NCI-H2171 (cell line): Measurements from ENCODE around the gene P2RY11.

Experiments
- DNase-seq: peaks from one replicate; lab custom pipeline; 2025; lab: John Stamatoyannopoulos, UW

P2RY11 gene, protein sequence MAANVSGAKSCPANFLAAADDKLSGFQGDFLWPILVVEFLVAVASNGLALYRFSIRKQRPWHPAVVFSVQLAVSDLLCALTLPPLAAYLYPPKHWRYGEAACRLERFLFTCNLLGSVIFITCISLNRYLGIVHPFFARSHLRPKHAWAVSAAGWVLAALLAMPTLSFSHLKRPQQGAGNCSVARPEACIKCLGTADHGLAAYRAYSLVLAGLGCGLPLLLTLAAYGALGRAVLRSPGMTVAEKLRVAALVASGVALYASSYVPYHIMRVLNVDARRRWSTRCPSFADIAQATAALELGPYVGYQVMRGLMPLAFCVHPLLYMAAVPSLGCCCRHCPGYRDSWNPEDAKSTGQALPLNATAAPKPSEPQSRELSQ

DNA sequence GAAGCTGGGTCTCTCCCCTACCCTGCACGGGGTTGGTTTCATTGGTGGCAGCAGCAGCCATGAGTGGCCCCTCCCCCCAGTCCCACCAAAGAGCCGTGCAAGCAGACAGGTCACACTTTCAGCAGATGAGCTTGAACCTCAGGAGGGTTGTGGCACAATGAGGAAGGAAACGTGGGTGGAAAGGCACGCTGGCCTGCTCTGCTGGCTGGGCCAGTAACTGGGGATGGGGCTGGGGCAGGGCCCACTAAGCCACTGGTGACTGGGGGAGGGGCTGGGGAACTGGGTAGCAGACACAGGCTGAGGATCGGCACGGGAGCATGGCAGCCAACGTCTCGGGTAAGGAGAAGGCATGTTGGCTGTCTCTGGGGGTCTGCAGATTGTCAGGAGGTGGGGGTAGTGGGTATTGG lies at the start of gene P2RY11:
TSS of gene P2RY11 (plus strand) at position 289 of the 407 bp plus-strand sequence. CDS start at position 318, 29 bp downstream.
- DNase-seq, result no peak

DNA sequence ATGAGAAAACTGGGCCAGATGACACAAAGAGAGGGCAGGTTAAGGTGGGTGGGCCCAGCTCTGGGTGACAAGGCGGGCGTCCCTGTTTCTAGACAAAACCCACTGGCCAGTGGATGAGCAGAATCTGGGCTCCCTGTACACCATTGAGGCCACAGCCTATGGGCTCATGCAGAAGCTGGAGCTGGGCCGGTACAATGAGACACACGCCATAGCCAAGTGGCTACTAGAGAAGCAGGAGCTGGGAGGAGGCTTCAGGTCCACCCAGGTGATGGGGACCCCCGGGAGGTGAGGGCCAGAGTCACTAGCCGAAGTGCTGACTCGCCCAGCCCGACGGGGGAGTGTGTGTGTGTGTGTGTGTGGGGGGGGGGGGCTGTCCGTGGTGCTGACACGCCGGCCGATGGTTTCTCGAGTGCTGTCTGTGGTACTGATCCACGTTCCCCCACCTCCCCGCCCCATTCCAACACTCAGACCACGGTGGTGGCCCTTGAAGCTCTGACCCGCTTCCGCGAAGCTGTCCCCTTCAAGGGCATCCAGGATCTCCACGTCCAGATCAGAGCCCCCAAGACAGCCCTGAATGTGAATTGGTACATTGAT lies 49.7 kb upstream of the P2RY11 start:
- DNase-seq, result no peak

DNA sequence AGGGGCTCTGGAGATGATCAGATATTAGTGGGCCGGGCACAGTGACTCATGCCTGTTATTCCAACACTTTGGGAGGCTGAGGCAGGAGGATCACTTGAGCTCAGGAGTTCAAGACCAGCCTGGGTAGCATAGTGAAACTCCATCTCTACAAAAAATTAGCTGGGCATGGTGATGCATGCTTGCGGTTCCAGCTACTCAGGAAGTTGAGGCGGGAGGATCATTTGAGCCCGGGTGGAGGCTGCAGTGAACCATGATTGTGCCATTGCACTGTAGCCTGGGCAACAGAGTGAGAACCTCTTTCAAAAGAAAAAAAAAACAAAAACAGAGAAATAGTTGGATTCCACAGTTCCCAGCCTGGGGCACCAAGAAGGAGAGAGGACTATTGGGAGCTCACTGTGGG lies 43.3 kb upstream of the P2RY11 start:
- DNase-seq, result no peak

DNA sequence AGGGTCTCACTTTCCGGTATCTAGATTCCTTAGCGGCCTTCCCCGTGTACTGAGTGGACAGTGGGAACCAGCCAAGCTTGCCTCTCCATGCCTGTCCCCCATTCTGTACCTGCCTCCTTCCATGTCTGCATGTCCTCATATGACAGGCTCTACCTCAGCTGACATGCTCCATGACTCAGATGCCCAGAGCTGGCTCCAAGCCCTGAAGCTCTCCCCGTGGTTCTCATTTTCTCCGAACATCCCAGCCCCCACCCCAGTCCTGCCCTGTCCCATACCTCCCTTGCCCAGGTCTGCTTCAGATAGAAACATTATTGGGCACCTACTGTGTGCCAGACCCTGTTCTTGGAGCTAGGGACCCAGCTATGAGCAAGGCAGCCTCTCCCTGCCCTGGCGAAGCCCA lies 42.4 kb upstream of the P2RY11 start:
- no peak for DNase-seq

DNA sequence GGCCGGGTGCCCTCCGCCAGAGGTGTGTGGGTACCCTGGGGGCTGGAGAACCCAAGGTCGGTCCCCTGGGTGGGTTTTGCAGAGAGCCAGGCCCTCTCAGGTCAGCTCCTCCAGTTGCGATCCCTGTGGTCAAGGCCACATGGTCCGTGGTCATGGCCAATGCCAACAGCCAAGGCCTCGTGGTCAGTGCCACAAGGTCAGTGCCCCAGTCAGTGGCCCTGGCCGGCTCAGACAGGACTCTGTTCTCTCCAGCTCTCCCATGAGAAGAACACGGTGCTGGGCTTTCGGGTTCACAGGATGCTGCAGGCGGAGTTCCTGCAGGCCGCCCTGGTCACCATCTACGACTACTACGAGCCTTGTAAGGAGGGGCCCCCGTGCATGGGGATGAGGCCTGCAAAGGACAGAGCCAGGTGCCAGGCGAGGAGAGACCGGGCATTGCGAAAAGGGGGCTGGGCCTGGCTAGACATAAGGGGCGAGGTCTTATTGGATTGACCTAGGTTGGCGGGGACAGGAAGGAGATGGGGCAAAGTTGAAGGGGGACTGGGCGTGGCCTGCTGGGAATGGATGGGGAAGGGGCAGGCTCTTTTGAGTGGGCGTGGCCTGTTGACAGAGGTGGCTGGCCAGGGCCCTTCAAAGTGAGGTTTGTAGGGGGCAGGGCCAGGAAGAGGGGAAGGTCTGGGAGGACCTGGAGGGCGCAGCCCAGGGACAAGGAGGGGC lies 40.6 kb upstream of the P2RY11 start:
- no peak for DNase-seq

DNA sequence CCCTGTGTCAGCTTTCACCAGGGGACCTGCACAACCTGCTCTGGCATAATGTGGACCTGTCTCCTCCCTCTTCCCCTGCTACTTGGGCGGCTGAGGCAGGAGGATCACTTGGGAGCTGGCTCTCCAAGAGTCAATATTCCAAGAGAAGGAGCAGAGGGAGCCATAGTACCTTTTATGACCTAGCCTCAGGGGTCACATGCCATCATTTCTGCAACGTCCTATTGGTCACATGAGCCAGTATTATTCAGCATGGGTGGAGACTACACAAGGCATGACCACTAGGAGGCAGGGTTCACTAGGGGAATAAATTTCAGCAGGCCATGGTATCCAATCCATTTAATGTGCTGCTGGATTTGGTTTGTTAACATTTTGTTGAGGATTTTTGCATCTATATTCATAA lies 37.3 kb upstream of the P2RY11 start:
- DNase-seq, result no peak

DNA sequence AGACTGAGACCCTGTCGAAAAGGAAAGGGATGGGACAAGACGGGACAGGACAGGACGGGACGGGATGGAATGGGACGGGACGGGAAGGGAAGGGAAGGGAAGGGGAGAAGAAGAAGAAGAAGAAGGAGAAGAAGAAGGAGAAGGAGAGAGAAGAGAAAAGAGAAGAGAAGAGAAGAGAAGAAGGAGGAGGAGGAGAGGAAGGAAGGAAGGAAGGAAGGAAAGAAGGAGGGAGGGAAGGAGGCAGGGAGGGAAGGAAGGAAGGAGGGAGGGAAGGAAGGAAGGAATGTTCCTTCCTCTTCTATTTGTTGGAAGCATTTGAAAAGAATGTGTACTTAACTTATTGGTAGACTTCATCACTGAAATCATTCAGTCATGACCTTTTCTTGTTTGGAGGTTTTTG lies 35.0 kb upstream of the P2RY11 start:
- DNase-seq, result no peak

DNA sequence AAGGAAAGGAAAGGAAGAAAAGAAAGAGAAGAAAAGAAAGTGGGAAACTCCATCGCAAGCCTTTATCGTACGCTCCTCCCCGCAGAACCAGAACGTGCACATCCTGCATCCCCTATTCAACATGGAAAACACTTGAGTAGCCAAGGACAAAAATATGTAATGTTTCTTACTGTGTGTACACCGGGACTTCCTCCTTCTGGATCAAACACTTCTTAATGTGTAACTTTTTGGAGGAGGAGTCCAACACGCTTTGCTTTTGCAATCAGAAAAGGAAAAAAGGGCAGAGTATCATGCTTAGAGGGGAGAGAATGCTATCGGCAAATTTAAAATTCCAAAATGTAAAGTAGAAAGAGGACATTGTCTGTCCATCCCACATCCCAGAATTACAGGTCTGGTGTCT lies 33.2 kb upstream of the P2RY11 start:
- DNase-seq, result no peak

DNA sequence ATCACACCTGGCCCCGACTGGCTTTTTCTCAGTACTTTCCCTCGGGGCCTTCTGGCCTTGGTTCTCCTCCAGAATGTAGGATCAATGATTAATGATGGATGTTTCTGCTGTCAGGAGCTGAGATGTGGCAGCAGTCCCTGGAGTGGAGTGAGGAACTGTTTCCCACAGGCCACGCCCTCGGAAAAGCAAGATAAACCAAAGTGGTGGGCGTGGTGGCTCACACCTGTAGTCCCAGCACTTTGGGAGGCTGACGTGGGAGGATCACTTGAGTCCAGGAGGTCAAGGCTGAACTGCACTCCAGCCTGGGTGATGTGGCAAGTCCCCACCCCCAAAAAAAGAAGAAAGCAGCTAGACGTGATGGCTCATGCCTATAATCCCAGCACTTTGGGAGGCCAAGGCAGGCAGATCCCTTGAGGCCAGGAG lies 32.5 kb upstream of the P2RY11 start:
- no peak for DNase-seq

DNA sequence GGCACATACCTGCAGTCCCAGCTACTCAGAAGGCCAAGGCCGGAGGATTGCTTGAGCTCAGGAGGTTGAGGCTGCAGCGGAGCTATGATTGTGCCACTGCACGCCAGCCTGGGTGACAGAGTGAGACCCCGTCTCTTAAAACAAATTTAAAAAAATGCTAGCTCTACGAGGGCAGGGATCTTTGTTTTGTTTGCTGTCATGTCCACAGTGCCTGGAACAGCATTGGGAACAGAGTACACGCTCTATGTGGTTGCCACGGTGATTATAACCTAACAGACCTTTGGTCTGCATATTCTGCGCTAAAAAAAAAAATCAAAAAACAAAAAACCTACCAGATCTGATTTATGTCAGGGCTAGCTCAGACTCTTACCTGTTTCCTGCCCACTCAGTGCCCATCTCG lies 27.6 kb upstream of the P2RY11 start:
- DNase-seq, result no peak

DNA sequence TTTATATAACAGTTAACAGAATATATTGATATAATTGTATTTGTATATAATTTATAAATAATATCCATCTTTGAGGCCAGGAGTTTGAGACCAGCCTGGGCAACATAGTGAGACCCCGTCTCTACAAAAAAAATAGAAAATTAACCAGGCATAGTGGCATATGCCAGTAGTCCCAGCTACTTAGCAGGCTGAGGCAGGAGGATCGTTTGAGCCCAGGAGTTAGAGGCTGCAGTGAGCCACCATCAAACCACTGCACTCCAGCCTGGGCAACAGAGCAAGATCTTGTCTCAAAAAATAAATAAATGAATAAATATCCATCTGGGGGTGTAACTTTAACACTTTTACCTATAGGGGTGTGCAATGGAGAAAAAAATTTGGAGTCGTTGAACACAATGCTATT lies 26.7 kb upstream of the P2RY11 start:
- no peak for DNase-seq

DNA sequence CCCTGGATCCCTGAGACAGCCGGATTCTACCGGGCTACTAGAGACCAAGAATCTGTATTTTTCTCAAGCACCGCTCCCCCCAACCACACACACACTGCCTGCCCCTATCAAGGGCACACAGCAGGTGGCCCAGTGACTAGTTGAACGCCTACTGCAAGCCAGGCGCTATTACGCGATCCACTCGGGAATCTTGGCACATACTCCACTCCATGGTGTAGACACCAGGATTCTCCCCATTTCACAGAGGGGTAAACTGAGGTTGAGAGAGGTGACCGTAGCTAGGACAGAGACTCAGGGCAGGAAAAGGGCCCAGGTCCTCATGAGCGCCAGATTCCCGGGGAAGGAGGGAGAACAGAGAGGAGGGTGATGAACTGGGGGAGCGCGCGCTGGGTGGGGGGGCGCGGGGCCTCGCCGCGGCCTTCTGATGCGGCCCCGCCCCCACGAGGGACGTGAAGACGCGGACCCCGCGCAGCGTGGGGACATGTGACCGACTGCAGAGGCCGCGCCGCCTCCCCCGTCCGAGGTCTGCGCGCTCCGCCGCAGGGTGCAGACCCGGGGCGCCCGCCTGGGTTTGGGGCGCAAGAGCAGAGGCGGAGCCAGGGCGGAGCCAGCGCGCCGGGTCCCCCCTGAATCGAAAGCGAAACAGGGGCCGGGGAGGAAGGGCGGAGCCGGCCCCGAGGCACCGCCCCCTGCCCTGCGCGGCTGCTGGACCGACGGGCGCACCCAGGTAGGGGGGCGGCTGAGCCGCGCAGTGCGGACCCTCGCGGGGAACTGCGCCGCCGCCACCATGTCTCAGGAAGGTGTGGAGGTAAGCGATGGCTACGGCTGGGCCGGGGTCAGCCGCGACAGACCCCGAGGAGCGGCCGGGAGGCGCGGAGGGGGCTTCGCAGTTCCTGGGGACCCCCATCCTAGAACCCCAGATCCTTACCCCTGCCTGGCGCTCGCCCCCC lies 25.6 kb upstream of the P2RY11 start, which contains the start of gene SHFL:
TSS of gene SHFL (plus strand) at position 677 of the 950 bp plus-strand sequence. CDS start at position 788, 111 bp downstream.
- DNase-seq, result no peak

DNA sequence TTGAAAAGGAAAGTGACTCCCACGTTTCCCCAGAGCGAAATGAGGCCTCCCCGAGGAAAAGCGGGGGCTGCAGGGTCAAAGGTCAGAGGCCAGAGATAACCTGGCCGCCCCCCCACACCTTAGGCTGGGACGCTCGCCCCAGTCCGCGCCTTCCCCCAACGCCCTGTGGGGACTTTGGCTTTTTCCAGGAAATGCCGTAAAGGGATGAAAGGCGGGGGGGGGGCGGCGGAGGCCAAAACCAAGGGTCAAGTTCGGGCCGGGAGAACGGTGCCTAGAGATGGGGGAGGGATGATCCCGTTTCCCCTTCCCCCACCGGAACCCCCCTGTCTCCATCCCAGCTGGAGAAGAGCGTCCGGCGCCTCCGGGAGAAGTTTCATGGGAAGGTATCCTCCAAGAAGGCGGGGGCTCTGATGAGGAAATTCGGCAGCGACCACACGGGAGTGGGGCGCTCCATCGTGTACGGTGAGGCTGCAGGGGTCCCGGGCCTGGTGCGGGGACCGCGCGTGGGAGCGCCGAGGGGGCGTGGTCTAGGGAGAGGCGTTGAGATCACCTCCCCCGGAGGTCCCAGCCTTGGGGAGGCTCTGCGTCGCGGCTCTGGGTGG lies 24.8 kb upstream of the P2RY11 start:
- no peak for DNase-seq

DNA sequence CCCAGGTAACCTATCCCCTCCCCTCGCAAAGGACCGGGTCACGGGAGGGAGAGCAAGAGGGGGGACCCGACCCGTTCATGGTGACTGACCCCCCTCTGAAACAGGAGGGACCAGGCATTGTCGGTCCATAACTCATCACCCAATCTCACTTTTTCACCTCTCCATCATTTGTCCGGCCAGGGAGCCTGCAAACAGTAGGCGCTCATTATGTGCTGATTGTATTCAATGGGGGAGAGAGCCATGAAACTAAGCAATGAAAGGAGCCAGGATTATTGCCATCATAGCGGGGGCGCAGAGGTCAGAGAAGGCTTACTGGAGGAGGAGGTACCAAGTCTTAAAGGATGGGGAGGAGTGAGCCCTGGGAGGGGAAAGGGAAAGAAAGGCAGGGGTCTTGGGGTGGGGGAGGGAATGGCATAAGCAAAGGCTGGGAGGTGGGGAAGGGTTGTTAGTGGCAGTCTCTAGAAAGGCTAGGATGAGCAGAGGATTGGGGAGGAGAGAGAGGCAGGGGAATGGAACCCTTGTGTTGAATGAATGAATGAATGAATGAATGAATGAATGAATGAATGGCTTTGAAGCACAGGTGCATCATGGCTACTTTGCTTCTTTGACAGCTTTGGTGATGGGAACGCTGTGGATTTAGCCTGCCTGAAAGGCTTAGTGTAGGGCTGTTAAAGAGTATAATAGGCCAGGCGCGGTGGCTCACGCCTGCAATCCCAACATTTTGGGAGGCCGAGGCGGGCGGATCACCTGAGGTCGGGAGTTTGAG lies 24.0 kb upstream of the P2RY11 start:
- DNase-seq, result no peak

DNA sequence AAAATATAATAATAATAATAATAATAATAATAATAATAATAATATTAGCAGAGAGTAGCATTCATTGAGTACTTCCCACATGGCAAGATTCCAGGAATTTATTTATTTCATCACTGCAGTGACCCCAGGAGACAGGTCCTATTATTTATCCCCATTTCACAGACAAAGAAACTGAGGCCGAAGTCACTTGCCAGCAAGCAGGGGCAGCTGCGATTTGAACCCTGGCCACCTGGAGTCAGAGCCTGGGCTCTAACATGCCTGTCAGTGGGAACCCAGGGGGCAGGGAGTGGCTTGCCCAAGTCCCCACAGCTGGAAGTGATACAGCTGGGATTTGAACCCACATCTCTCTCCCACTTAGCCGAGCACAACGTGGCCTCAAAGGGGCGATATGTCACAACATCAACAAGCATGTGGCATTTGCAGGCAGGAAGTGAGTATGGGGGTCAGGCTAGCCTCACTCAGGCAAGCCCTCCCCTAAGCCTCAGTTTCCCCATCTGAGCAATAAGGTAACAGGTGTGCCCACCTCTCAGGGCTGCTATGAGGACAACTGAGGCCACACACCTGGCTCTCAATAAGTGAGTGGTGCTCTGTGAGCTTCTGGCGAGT lies 22.4 kb upstream of the P2RY11 start:
- DNase-seq, result no peak

DNA sequence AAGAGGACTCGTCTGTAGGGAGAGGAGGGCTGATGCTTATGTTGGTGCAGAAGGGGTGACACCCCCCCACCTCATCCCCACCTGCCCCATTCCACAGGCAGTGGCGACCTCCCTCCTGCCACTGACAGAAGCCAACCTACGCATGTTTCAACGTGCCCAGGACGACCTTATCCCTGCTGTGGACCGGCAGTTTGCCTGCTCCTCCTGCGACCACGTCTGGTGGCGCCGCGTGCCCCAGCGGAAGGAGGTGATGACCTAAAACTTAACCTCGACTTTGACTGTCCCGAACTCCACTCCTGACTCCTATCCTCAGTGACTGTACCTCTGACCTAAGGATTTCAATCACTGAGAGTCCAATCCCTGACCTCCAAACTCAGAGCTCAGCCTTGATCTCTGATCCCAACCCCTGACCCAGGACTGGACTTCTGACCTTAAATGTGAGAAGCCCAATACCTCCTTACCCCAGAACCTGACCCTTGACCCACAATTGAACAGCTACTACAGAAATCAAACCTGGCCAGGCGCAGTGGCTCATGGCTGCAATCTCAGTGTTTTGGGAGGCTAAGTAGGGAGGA lies 21.6 kb upstream of the P2RY11 start:
- DNase-seq, result no peak

DNA sequence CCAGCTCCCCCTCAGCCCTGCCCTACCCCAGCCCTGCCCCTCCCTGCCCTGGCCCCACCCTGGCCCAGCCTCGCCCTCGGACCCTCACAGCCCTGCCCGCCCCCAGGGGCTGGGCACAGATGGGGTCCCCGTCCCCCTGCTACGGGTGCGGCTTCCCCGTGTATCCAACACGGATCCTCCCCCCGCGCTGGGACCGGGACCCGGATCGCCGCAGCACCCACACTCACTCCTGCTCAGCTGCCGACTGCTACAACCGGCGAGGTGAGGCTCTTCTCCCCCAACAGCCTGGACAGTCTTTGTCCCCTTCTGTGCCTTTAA lies 20.2 kb upstream of the P2RY11 start:
- no peak for DNase-seq

DNA sequence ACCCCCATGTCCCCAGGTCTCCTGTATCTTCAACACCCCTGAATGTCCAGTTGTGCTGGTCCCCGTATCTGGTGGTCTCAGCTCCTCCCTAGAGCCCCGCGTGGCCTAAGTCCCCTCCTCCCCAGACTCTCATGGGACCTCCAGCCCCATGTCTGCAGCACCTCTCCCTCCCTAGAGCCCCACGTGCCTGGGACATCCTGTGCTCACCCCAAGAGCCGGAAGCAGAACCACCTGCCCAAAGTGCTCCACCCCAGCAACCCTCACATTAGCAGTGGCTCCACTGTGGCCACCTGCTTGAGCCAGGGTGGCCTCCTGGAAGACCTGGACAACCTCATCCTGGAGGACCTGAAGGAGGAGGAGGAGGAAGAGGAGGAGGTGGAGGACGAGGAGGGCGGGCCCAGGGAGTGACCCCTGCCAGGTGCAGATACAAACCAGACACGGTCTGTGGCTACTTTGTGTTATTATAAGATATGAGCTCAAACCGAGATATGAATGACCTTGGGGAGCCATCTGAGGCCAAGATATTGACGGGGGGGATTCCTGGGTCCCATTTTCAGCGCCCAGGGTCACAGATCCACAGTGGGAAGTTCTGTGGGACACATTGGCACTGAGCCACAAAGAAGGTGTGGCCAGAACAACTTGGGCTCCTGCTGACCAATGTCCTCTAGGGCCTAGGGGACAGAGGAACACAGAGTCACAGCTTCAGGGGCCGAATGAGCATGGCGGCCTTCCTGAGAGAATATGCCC lies 19.4 kb upstream of the P2RY11 start:
- no peak for DNase-seq

DNA sequence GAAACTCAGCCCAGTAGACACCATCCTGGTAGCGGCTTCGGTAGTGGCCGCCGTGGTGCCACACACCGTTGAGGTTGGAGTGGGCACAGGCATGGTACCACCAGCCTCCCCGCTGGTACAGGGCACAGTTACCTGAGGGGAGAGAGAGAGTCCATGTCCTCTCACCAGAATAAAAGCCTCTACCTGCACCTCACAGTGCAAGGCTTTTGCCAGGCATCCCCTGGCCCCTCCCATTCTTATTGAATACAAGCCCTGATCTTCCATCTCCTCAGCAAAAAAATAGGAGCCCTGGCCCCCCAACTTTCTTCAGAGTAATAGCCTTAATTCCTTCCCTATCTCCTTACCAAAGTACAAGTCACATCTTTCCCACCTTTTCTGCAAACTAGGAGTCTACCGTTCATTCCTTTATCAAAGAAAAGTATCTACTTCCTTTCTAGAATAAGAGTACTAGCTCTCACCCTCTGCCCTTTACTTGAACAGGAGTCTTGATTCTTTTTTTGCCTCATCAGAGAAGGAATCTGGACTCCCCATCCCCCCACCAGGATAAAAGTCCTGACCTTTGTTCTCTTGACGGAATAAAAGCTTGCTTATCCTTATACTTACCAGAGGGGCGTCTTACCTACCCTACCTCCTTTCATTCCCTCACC lies 18.7 kb upstream of the P2RY11 start:
- DNase-seq, result no peak
